ENCODE results near the gene GRB10. TPM values are rescaled to one million over a fixed set of nuclear protein-coding genes. Genes with fewer than 3 reads are reported as not detected.

Gene GRB10
- total and polyA plus RNA-seq, 2 donors (not counting 3 experiments of a cell fraction or from before 2014, with no cell fraction given) = 43.7 to 240 TPM

GRCh38 chr7:50815138-50815537 is 32.4 kb upstream of the GRB10 start:
- Histone ChIP-seq H3K27ac (ENCODE audit: insufficient read depth, low read depth, low read length) (no peak overlapping the region), H3K4me3 (replicated peaks in 1 of 3; ENCODE audit: insufficient read depth in 1 of 3, low read depth in 1 of 3, low read length in 3 of 3) (no peak overlapping the region), H3K4me2 (ENCODE audit: insufficient read depth, low read length) (no peak overlapping the region), H3K36me3 (ENCODE audit: control insufficient read depth in 2 of 2, extremely low read depth in 1 of 2, insufficient read depth in 2 of 2, low read length in 2 of 2) (no peaks in the 10 kb centered on the region), H2AFZ (ENCODE audit: low read depth, low read length) (no peak overlapping the region), H3K79me2 (ENCODE audit: control insufficient read depth, insufficient read depth, low read length) (no peaks in the 10 kb centered on the region), H4K20me1 (replicated peaks; ENCODE audit: control insufficient read depth, extremely low read depth, insufficient read depth, low read length) (no peaks in the 10 kb centered on the region), H3K4me1 (ENCODE audit: control insufficient read depth, extremely low read depth, insufficient read depth, low read length) (peaks cover 24% of the 10 kb centered on the region), H3K9me1 (replicated peaks; ENCODE audit: control insufficient read depth, extremely low read depth, insufficient read depth, low read length) (no peaks in the 10 kb centered on the region), H3K9me3 (replicated peaks; ENCODE audit: control insufficient read depth, insufficient read depth, low read length) (no peaks in the 10 kb centered on the region), H3K27me3 (ENCODE audit: control insufficient read depth in 2 of 2, insufficient read depth in 2 of 2, low read length in 2 of 2) (no peaks in the 10 kb centered on the region), H3K9ac (replicated peaks; ENCODE audit: extremely low read depth, insufficient read depth, low read length) (no peak overlapping the region)
- no peak for DNase-seq (ENCODE audit: low read depth, low spot score)
- no peak for TF ChIP-seq POLR2AphosphoS5 (IDR thresholded peaks at IDR 0.05; ENCODE audit: insufficient read depth, low read depth, low read length)
- TF ChIP-seq GATA2 (IDR thresholded peaks at IDR 0.05; ENCODE audit: insufficient read depth, insufficient read length, low read depth, low read length) = no peak
- no peak for TF ChIP-seq MYC (IDR thresholded peaks at IDR 0.05; ENCODE audit: low read depth, low read length)
- no peak for TF ChIP-seq MAX (IDR thresholded peaks at IDR 0.05; ENCODE audit: insufficient read depth, insufficient read length)
- TF ChIP-seq CTCF (IDR thresholded peaks at IDR 0.05; ENCODE audit: extremely low read depth in 1 of 2, insufficient read depth in 1 of 2, low read depth in 1 of 2, low read length in 2 of 2) = no peak
- TF ChIP-seq FOS (IDR thresholded peaks at IDR 0.05; ENCODE audit: borderline replicate concordance, insufficient read depth, low read length) = no peak
- no peak for TF ChIP-seq EZH2 (IDR thresholded peaks at IDR 0.05; ENCODE audit: borderline replicate concordance, low read depth, low read length, severe bottlenecking)
- TF ChIP-seq POLR2A (IDR thresholded peaks at IDR 0.05; ENCODE audit: low read depth, low read length) = no peak
- TF ChIP-seq JUN (IDR thresholded peaks at IDR 0.05; ENCODE audit: borderline replicate concordance, insufficient read depth, insufficient read length, low read depth) = no peak
- intact Hi-C loops (cut with micrococcal nuclease) = no loop called here
- no TSS peak for BruUV-seq (replicated peaks)
- dilution Hi-C loops (cut with MboI; ENCODE audit: extremely low pct_ligation_motif_present, low sequenced_read_pairs) = no loop called here
- FAIRE-seq = no peak
- ChIA-PET POLR2A (no interaction called here), CTCF (no interaction called here)

All from endothelial cell of umbilical vein (primary cell).